ENCODE results near the gene LBH. TPM values are rescaled to one million over a fixed set of nuclear protein-coding genes. Genes with fewer than 3 reads are reported as not detected.

The LBH gene
- total and polyA plus RNA-seq, 4 donors = 56.1 to 213 (median 94.5) TPM

- no peak for ATAC-seq (ENCODE audit: low FRiP score)
- no peak for DNase-seq
- H3K27ac ChIP-seq (ENCODE audit: low read depth in 1 of 2, low read length in 2 of 2) = no peak overlapping the region
- intact Hi-C loops (cut with DNase I) = no loop called here
- H3K36me3 ChIP-seq (ENCODE audit: control insufficient read depth in 1 of 2, insufficient read depth in 2 of 2, low read length in 1 of 2) = no peaks in the 10 kb centered on the region
- H3K4me3 ChIP-seq (ENCODE audit: low read length in 2 of 2) = no peak overlapping the region
- no peaks in the 10 kb centered on the region for H3K9me3 ChIP-seq (ENCODE audit: control insufficient read depth, low read length)
- H3K27me3 ChIP-seq (ENCODE audit: control insufficient read depth in 1 of 2, insufficient read depth in 2 of 2, low read length in 1 of 2) = no peaks in the 10 kb centered on the region
- no peaks in the 10 kb centered on the region for H3K4me1 ChIP-seq (ENCODE audit: control insufficient read depth in 1 of 2, insufficient read depth in 2 of 2, low read length in 2 of 2)
- 88 to 91% methylated on average over 13 of the region's 13 CpGs for WGBS, 2 donors
Observed at GRCh38 chr2:30193104-30193681, 38.1 kb upstream of the LBH start.

GRCh38 chr2:30194421-30194820 lies 36.9 kb upstream of the LBH start:
- Histone ChIP-seq H3K4me1 (ENCODE audit: control insufficient read depth in 1 of 2, insufficient read depth in 2 of 2, low read length in 2 of 2) (no peaks in the 10 kb centered on the region), H3K9me3 (ENCODE audit: control insufficient read depth, low read length) (no peaks in the 10 kb centered on the region), H3K36me3 (ENCODE audit: control insufficient read depth in 1 of 2, insufficient read depth in 2 of 2, low read length in 1 of 2) (no peaks in the 10 kb centered on the region), H3K4me3 (ENCODE audit: low read length in 2 of 2) (no peak overlapping the region), H3K27ac (ENCODE audit: low read depth in 1 of 2, low read length in 2 of 2) (no peak overlapping the region), H3K27me3 (ENCODE audit: control insufficient read depth in 1 of 2, insufficient read depth in 2 of 2, low read length in 1 of 2) (no peaks in the 10 kb centered on the region)
- intact Hi-C loops (cut with DNase I) = no loop called here
- ATAC-seq (ENCODE audit: low FRiP score) = no peak
- WGBS, 2 donors = 78 to 83% methylated on average over 7 of the region's 7 CpGs
- no peak for DNase-seq

- no peaks in the 10 kb centered on the region for H3K36me3 ChIP-seq (ENCODE audit: control insufficient read depth in 1 of 2, insufficient read depth in 2 of 2, low read length in 1 of 2)
- no peaks in the 10 kb centered on the region for H3K4me1 ChIP-seq (ENCODE audit: control insufficient read depth in 1 of 2, insufficient read depth in 2 of 2, low read length in 2 of 2)
- H3K27ac ChIP-seq (ENCODE audit: low read depth in 1 of 2, low read length in 2 of 2) = no peak overlapping the region
- H3K27me3 ChIP-seq (ENCODE audit: control insufficient read depth in 1 of 2, insufficient read depth in 2 of 2, low read length in 1 of 2) = no peaks in the 10 kb centered on the region
- intact Hi-C loops (cut with DNase I) = no loop called here
- 88 to 92% methylated on average over 4 of the region's 4 CpGs for WGBS, 2 donors
- no peak overlapping the region for H3K4me3 ChIP-seq (ENCODE audit: low read length in 2 of 2)
- DNase-seq = no peak
- no peaks in the 10 kb centered on the region for H3K9me3 ChIP-seq (ENCODE audit: control insufficient read depth, low read length)
- no peak for ATAC-seq (ENCODE audit: low FRiP score)
Observed at GRCh38 chr2:30195016-30195415, 36.3 kb upstream of the LBH start.

GRCh38 chr2:30197570-30198192 lies 33.7 kb upstream of the LBH start:
- H3K36me3 ChIP-seq (ENCODE audit: control insufficient read depth in 1 of 2, insufficient read depth in 2 of 2, low read length in 1 of 2) = no peaks in the 10 kb centered on the region
- H3K4me3 ChIP-seq (ENCODE audit: low read length in 2 of 2) = no peak overlapping the region
- no peaks in the 10 kb centered on the region for H3K27me3 ChIP-seq (ENCODE audit: control insufficient read depth in 1 of 2, insufficient read depth in 2 of 2, low read length in 1 of 2)
- H3K4me1 ChIP-seq (ENCODE audit: control insufficient read depth in 1 of 2, insufficient read depth in 2 of 2, low read length in 2 of 2) = peaks cover 0 to 1% of the 10 kb centered on the region in 2 donors
- WGBS, 2 donors = 76 to 79% methylated on average over 6 of the region's 6 CpGs
- DNase-seq = no peak
- no peak overlapping the region for H3K27ac ChIP-seq (ENCODE audit: low read depth in 1 of 2, low read length in 2 of 2)
- intact Hi-C loops (cut with DNase I) = no loop called here
- H3K9me3 ChIP-seq (ENCODE audit: control insufficient read depth, low read length) = no peaks in the 10 kb centered on the region
- ATAC-seq (ENCODE audit: low FRiP score) = no peak

- Histone ChIP-seq H3K4me3 (ENCODE audit: low read length in 2 of 2) (no peak overlapping the region), H3K27ac (ENCODE audit: low read depth in 1 of 2, low read length in 2 of 2) (no peak overlapping the region), H3K9me3 (ENCODE audit: control insufficient read depth, low read length) (no peaks in the 10 kb centered on the region), H3K27me3 (ENCODE audit: control insufficient read depth in 1 of 2, insufficient read depth in 2 of 2, low read length in 1 of 2) (no peaks in the 10 kb centered on the region), H3K36me3 (ENCODE audit: control insufficient read depth in 1 of 2, insufficient read depth in 2 of 2, low read length in 1 of 2) (no peaks in the 10 kb centered on the region), H3K4me1 (ENCODE audit: control insufficient read depth in 1 of 2, insufficient read depth in 2 of 2, low read length in 2 of 2) (peaks cover 0 to 1% of the 10 kb centered on the region in 2 donors)
- intact Hi-C loops (cut with DNase I) = loop anchor here in 1 of 2 donors (5.0 kb wide), 1 partner anchor 35 kb away; no protein-coding TSS in a partner anchor
- DNase-seq (no peak), ATAC-seq (ENCODE audit: low FRiP score) (peak; percentile 81)
- WGBS, 2 donors = 0 to 3% methylated on average over 1 of the region's 1 CpG
Observed at GRCh38 chr2:30201990-30202389, 29.3 kb upstream of the LBH start.

- H3K4me1 ChIP-seq (ENCODE audit: control insufficient read depth in 1 of 2, insufficient read depth in 2 of 2, low read length in 2 of 2) = peaks cover 0 to 1% of the 10 kb centered on the region in 2 donors
- no peak overlapping the region for H3K27ac ChIP-seq (ENCODE audit: low read depth in 1 of 2, low read length in 2 of 2)
- H3K9me3 ChIP-seq (ENCODE audit: control insufficient read depth, low read length) = no peaks in the 10 kb centered on the region
- DNase-seq (no peak), ATAC-seq (ENCODE audit: low FRiP score) (no peak)
- no peak overlapping the region for H3K4me3 ChIP-seq (ENCODE audit: low read length in 2 of 2)
- no peaks in the 10 kb centered on the region for H3K27me3 ChIP-seq (ENCODE audit: control insufficient read depth in 1 of 2, insufficient read depth in 2 of 2, low read length in 1 of 2)
- WGBS, 2 donors = 85 to 88% methylated on average over 7 of the region's 7 CpGs
- no peaks in the 10 kb centered on the region for H3K36me3 ChIP-seq (ENCODE audit: control insufficient read depth in 1 of 2, insufficient read depth in 2 of 2, low read length in 1 of 2)
- intact Hi-C loops (cut with DNase I) = loop anchor here in 1 of 2 donors (5.0 kb wide), 1 partner anchor 36 kb away; no protein-coding TSS in a partner anchor
Observed at GRCh38 chr2:30203156-30203555, 28.2 kb upstream of the LBH start.

- 92 to 94% methylated on average over 4 of the region's 4 CpGs for WGBS, 2 donors
- intact Hi-C loops (cut with DNase I) = loop anchor here in 1 of 2 donors (5.0 kb wide), 1 partner anchor 37 kb away; no protein-coding TSS in a partner anchor
- Histone ChIP-seq H3K4me3 (ENCODE audit: low read length in 2 of 2) (no peak overlapping the region), H3K36me3 (ENCODE audit: control insufficient read depth in 1 of 2, insufficient read depth in 2 of 2, low read length in 1 of 2) (no peaks in the 10 kb centered on the region), H3K27me3 (ENCODE audit: control insufficient read depth in 1 of 2, insufficient read depth in 2 of 2, low read length in 1 of 2) (no peaks in the 10 kb centered on the region), H3K9me3 (ENCODE audit: control insufficient read depth, low read length) (no peaks in the 10 kb centered on the region), H3K27ac (ENCODE audit: low read depth in 1 of 2, low read length in 2 of 2) (no peak overlapping the region), H3K4me1 (ENCODE audit: control insufficient read depth in 1 of 2, insufficient read depth in 2 of 2, low read length in 2 of 2) (peaks cover 0 to 1% of the 10 kb centered on the region in 2 donors)
- DNase-seq = no peak
- ATAC-seq (ENCODE audit: low FRiP score) = no peak
Observed at GRCh38 chr2:30204281-30204680, 27.1 kb upstream of the LBH start.

GRCh38 chr2:30205456-30205855 lies 25.9 kb upstream of the LBH start:
- no peaks in the 10 kb centered on the region for H3K27me3 ChIP-seq (ENCODE audit: control insufficient read depth in 1 of 2, insufficient read depth in 2 of 2, low read length in 1 of 2)
- H3K9me3 ChIP-seq (ENCODE audit: control insufficient read depth, low read length) = no peaks in the 10 kb centered on the region
- 94 to 96% methylated on average over 1 of the region's 1 CpG for WGBS, 2 donors
- intact Hi-C loops (cut with DNase I) = loop anchor here in 1 of 2 donors (5.0 kb wide), 1 partner anchor 272 kb away; no protein-coding TSS in a partner anchor
- H3K4me3 ChIP-seq (ENCODE audit: low read length in 2 of 2) = no peak overlapping the region
- peaks cover 0 to 1% of the 10 kb centered on the region in 2 donors for H3K4me1 ChIP-seq (ENCODE audit: control insufficient read depth in 1 of 2, insufficient read depth in 2 of 2, low read length in 2 of 2)
- H3K27ac ChIP-seq (ENCODE audit: low read depth in 1 of 2, low read length in 2 of 2) = no peak overlapping the region
- ATAC-seq (ENCODE audit: low FRiP score) (no peak), DNase-seq (no peak)
- H3K36me3 ChIP-seq (ENCODE audit: control insufficient read depth in 1 of 2, insufficient read depth in 2 of 2, low read length in 1 of 2) = no peaks in the 10 kb centered on the region

Data from aorta (tissue), 5 donors.